SH-SY5Y (cell line): ENCODE data around the gene RXRA.

Source experiments
- GATA2 ChIP-seq: IDR thresholded peaks from 2 replicates; pipeline ENCODE4 v1.6.1; 2011; ENCODE audit warnings: mild to moderate bottlenecking, low read depth, low read length
- GATA3 ChIP-seq: IDR thresholded peaks from 2 replicates; pipeline ENCODE4 v1.6.1; 2011; ENCODE audit warnings: low read depth, mild to moderate bottlenecking, low read length, moderate library complexity

DNA sequence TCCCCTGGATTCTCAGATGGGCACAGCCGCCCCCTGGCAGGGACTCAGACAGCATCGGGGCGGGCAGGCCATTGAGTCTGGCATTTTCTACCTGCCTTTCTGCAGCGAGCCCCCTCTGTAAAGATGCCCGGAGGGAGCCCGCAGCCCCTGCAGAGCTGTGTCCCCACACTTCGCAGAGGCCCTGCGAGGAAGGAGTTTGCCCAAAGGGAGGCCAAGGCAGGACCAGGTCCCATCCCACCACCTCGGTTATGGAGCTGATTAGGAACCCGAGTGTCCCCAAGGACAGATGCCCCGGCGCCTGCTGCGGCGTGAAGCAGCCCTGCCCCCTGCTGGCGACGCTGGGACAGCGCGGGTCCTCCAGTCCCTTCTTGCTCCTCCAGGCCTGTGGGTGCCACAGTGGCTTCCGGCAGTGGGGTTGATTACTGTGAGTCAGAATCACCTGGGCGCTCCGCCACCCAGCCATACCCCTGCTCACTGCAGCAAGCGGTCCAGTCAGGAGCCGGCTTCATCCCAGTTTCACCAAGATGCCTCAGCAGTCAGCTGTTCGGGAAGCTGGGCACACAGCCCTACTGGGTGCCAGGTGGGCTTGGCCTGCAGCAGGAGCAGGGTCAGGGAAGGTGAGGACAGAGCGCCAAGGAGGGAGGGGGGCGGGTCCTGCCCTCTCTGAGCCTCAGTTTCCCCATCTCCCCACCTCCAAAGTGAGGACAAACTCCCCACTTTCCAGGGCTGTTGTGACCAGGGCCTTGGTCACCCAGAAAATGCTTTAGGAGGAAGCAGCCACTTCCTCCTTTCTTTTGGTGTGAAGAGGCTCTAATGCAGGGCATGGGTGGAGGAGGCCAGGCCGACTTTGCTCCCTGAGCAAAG, 117.2 kb downstream of the RXRA start:
- TF ChIP-seq GATA2 (no peak), GATA3 (no peak)
